Heart left ventricle (tissue), 16 donors: ENCODE results near the gene GET4. TPM values are rescaled to one million over a fixed set of nuclear protein-coding genes. Genes with fewer than 3 reads are reported as not detected.
A peak's percentile ranks its signal among the peaks of the same experiment; 100 is the strongest.
"Not testable (repeated sequence)": the region's sequence is repeated elsewhere in the genome, so short reads cannot be mapped to it uniquely, and the experiment has no call there.

Experiments
- ATAC-seq, 4 donors: fragments of 200-7000 bp; cut with Tn5 transposase; one replicate each; pipeline ENCODE4 v1.9.1; 2020 to 2022; ENCODE audit warnings: moderate library complexity in 4 of 4, mild to moderate bottlenecking in 3 of 4, moderate number of reproducible peaks in 1 of 4
- DNase-seq, 5 donors: peaks; one replicate each; pipeline ENCODE4 v3.0.0-alpha.2; 2020
- H3K27ac ChIP-seq, 12 donors: fragments of 200-600 bp; sonication (generic) in 4 of 12; one replicate each; pipeline versions ENCODE4 v1.5.0 to v1.8.0; 2016 to 2022; ENCODE audit warnings: mild to moderate bottlenecking in 2 of 12
- H3K27me3 ChIP-seq, 9 donors: fragments of 200-600 bp; sonication (generic) in 2 of 9; one replicate each; pipeline versions ENCODE4 v1.5.1 to v1.8.0; 2016 to 2022; ENCODE audit warnings: mild to moderate bottlenecking in 3 of 9
- H3K36me3 ChIP-seq, 9 donors: fragments of 200-600 bp; sonication (generic) in 2 of 9; one replicate each; pipeline versions ENCODE4 v1.5.0 to v1.8.0; 2018 to 2022; ENCODE audit warnings: mild to moderate bottlenecking in 2 of 9
- H3K4me1 ChIP-seq, 12 donors: fragments of 200-600 bp; sonication (generic) in 4 of 12; one replicate each; pipeline versions ENCODE4 v1.5.0 to v1.8.0; 2016 to 2022; ENCODE audit warnings: mild to moderate bottlenecking in 3 of 12
- H3K4me3 ChIP-seq, 12 donors: fragments of 200-600 bp; sonication (generic) in 4 of 12; one replicate each; pipeline versions ENCODE4 v1.5.0 to v1.8.0; 2017 to 2022; ENCODE audit warnings: mild to moderate bottlenecking in 9 of 12, moderate library complexity in 4 of 12
- H3K9me3 ChIP-seq, 12 donors: fragments of 200-600 bp; sonication (generic) in 4 of 12; one replicate each; pipeline versions ENCODE4 v1.5.0 to v1.8.0; 2016 to 2022; ENCODE audit warnings: mild to moderate bottlenecking in 1 of 12
- CTCF ChIP-seq, 12 donors: fragments of 200-600 bp; sonication (generic) in 4 of 12; IDR thresholded peaks; one replicate each; pipeline versions ENCODE4 v1.5.0 to v1.8.0; 2018 to 2022; ENCODE audit warnings: antibody characterized with exemption in 12 of 12, mild to moderate bottlenecking in 5 of 12
- POLR2A ChIP-seq, 2 donors: fragments of 450-650 bp; IDR thresholded peaks; one replicate each; pipeline ENCODE4 v1.6.1; 2017; ENCODE audit warnings: antibody characterized with exemption in 2 of 2, mild to moderate bottlenecking in 2 of 2, moderate library complexity in 2 of 2
- WGBS, 4 donors: extraction: QIAGEN DNeasy Blood & Tissue Kit in 2 of 4; methylation state at CpG; one replicate each; pipeline versions ENCODE4 v1.1.5 to v1.1.7; 2013 to 2018; 5-methylcytosine and 5-hydroxymethylcytosine counted together
- intact Hi-C, 10 donors: fragments of 100-400 bp; cut with DNase I; formaldehyde crosslinking; loops; one replicate each; pipeline versions ENCODE4 v1.11.1 to v1.14.2; 2022
- polyA plus RNA-seq, 2 donors: library from polyadenylated mRNA; stranded (reverse); fragments of 200-250 nt; gene quantifications; one replicate each; pipeline ENCODE4 v1.2.3, GENCODE V29; 2013
- total RNA-seq, 9 donors: library from RNA; depleted of rRNA in 2 of 9; stranded (reverse); fragments of >200 nt in 2 of 9; fragmentation: NEBNext Ultra II Directional in 3 of 9; extraction: Animal tissue kit (Norgen Biotek cat#: 25700) in 3 of 9; gene quantifications; one replicate each; pipeline versions ENCODE4 v1.1.0 to v1.2.4, GENCODE V29; 2016 to 2023
- donor health status: ischemic (EF 13 %, LVEDD 7.1; RV severe dilation, severe dysfunction).
- donor health status: healthy with polysubstance abuse.
- donor health status: DM: no; HTN: yes; CAD: no.
- donor health status: DM: no; HTN: no; CAD: no.
- donor health status: ischemic (EF 25% LVEDD 6.9; RV normal size, moderate dysfunction).
- donor health status: ischemic (EF 25% LVEDD 5.7; RV mildly dilated, moderate dysfunction).
- donor health status: healthy.
- donor health status: DM: yes; HTN: yes; CAD: no.
- donor health status: ischemic (EF 35%, LVEDD 5.7; RV mildly dilated, moderate dysfunction).
- donor health status: nonischemic (EF 11% LVEDD 7.7; RV severe dilation, severe dysfunction).
- donor health status: DM: yes; HTN: yes; CAD: no.
- donor health status: PGD.
- donor health status: ischemic (EF 29% LVEDD 5.4; RV normal size, mild dysfunction).
- donor health status: nonischemic (EF 23%, LVEDD 6.1; RV moderate dilation, normal function).

The GET4 gene
- total and polyA plus RNA-seq, 11 donors: 14.6 to 34.1 (median 19.7) TPM

- intact Hi-C loops: no loop called here
- 48 to 63% (median 57%) methylated on average over 2 of the region's 2 CpGs for WGBS, 4 donors
- no peak for ATAC-seq
- TF ChIP-seq POLR2A (IDR thresholded peaks at IDR 0.05) (no peak), CTCF (IDR thresholded peaks at IDR 0.05) (no peak)
- DNase-seq: no peak
- Histone ChIP-seq H3K4me3 (no peak overlapping the region), H3K9me3 (peaks cover 0 to 9% (median 0%) of the 10 kb centered on the region in 12 donors), H3K36me3 (no peaks in the 10 kb centered on the region), H3K4me1 (peaks cover 0 to 14% (median 0%) of the 10 kb centered on the region in 12 donors), H3K27me3 (no peaks in the 10 kb centered on the region), H3K27ac (no peak overlapping the region)
These were observed 64.5 kb downstream of the GET4 start for GRCh38 chr7:940599-941408.

GRCh38 chr7:943793-944192 lies 67.4 kb downstream of the GET4 start:
- H3K36me3 ChIP-seq, ATAC-seq, H3K9me3 ChIP-seq, H3K27me3 ChIP-seq, H3K4me3 ChIP-seq, intact Hi-C loops, H3K27ac ChIP-seq: not testable (repeated sequence)
- peak in 1 of 5 donors; percentile 9 for DNase-seq
- H3K4me1 ChIP-seq: peaks cover 0 to 14% (median 0%) of the 10 kb centered on the region in 12 donors
- WGBS, 4 donors: 74 to 90% (median 82%) methylated on average over 4 of the region's 4 CpGs

GRCh38 chr7:944744-945143 lies 68.4 kb downstream of the GET4 start:
- H3K27ac ChIP-seq: no peak overlapping the region
- peaks cover 0 to 9% (median 0%) of the 10 kb centered on the region in 12 donors for H3K9me3 ChIP-seq
- peaks cover 0 to 2% (median 0%) of the 10 kb centered on the region in 9 donors for H3K36me3 ChIP-seq
- peak in 2 of 5 donors; percentile 2 to 6 for DNase-seq
- WGBS, 4 donors: 87 to 91% (median 90%) methylated on average over 5 of the region's 5 CpGs
- H3K27me3 ChIP-seq: peaks cover 0 to 6% (median 0%) of the 10 kb centered on the region in 9 donors
- intact Hi-C loops: loop anchor here in 1 of 10 donors (5.0 kb wide), 1 partner anchor 32 kb away; no protein-coding TSS in a partner anchor
- H3K4me3 ChIP-seq: no peak overlapping the region
- ATAC-seq: no peak
- TF ChIP-seq CTCF (IDR thresholded peaks at IDR 0.05): no peak
- TF ChIP-seq POLR2A (IDR thresholded peaks at IDR 0.05): no peak
- H3K4me1 ChIP-seq: peaks cover 0 to 16% (median 0%) of the 10 kb centered on the region in 12 donors

- H3K4me1 ChIP-seq: peaks cover 0 to 20% (median 0%) of the 10 kb centered on the region in 12 donors
- peaks cover 0 to 4% (median 0%) of the 10 kb centered on the region in 9 donors for H3K36me3 ChIP-seq
- H3K4me3 ChIP-seq: no peak overlapping the region
- H3K27ac ChIP-seq: no peak overlapping the region
- DNase-seq (peak in 3 of 5 donors; percentile 11 to 40 (median 13)), ATAC-seq (no peak)
- TF ChIP-seq CTCF (IDR thresholded peaks at IDR 0.05): no peak
- no peak for TF ChIP-seq POLR2A (IDR thresholded peaks at IDR 0.05)
- H3K9me3 ChIP-seq: peaks cover 0 to 9% (median 0%) of the 10 kb centered on the region in 12 donors
- 87 to 89% (median 87%) methylated on average over 10 to 13 of the region's 13 CpGs for WGBS, 4 donors
- peaks cover 0 to 6% (median 0%) of the 10 kb centered on the region in 9 donors for H3K27me3 ChIP-seq
- intact Hi-C loops: loop anchor here in 1 of 10 donors (5.0 kb wide), 1 partner anchor 33 kb away; no protein-coding TSS in a partner anchor
These were observed 68.8 kb downstream of the GET4 start for GRCh38 chr7:945147-945555.
